ENCODE results near the gene AIP. TPM values are rescaled to one million over a fixed set of nuclear protein-coding genes. Genes with fewer than 3 reads are reported as not detected.

Gene AIP
- total and polyA plus RNA-seq, 2 donors (not counting 3 experiments of a cell fraction or from before 2014, with no cell fraction given) = 46.3 to 114 TPM

GRCh38 chr11:67494371-67495233, 11.8 kb downstream of the AIP start:
- Histone ChIP-seq H3K9ac (replicated peaks; ENCODE audit: extremely low read depth, insufficient read depth, low read length) (no peak overlapping the region), H3K36me3 (ENCODE audit: control insufficient read depth in 2 of 2, extremely low read depth in 1 of 2, insufficient read depth in 2 of 2, low read length in 2 of 2) (peaks cover 0 to 9% of the 10 kb centered on the region in 2 experiments), H3K4me3 (replicated peaks in 1 of 3; ENCODE audit: insufficient read depth in 1 of 3, low read depth in 1 of 3, low read length in 3 of 3) (no peak overlapping the region), H3K4me2 (ENCODE audit: insufficient read depth, low read length) (no peak overlapping the region), H2AFZ (ENCODE audit: low read depth, low read length) (no peak overlapping the region), H3K4me1 (ENCODE audit: control insufficient read depth, extremely low read depth, insufficient read depth, low read length) (no peaks in the 10 kb centered on the region), H3K79me2 (ENCODE audit: control insufficient read depth, insufficient read depth, low read length) (no peaks in the 10 kb centered on the region), H3K27ac (ENCODE audit: insufficient read depth, low read depth, low read length) (no peak overlapping the region), H4K20me1 (replicated peaks; ENCODE audit: control insufficient read depth, extremely low read depth, insufficient read depth, low read length) (no peaks in the 10 kb centered on the region), H3K27me3 (ENCODE audit: control insufficient read depth in 2 of 2, insufficient read depth in 2 of 2, low read length in 2 of 2) (no peaks in the 10 kb centered on the region), H3K9me3 (replicated peaks; ENCODE audit: control insufficient read depth, insufficient read depth, low read length) (no peaks in the 10 kb centered on the region), H3K9me1 (replicated peaks; ENCODE audit: control insufficient read depth, extremely low read depth, insufficient read depth, low read length) (no peaks in the 10 kb centered on the region)
- TF ChIP-seq MYC (IDR thresholded peaks at IDR 0.05; ENCODE audit: low read depth, low read length) (no peak), POLR2A (IDR thresholded peaks at IDR 0.05; ENCODE audit: low read depth, low read length) (no peak), JUN (IDR thresholded peaks at IDR 0.05; ENCODE audit: borderline replicate concordance, insufficient read depth, insufficient read length, low read depth) (no peak), CTCF (IDR thresholded peaks at IDR 0.05; ENCODE audit: extremely low read depth in 1 of 2, insufficient read depth in 1 of 2, low read depth in 1 of 2, low read length in 2 of 2) (no peak), POLR2AphosphoS5 (IDR thresholded peaks at IDR 0.05; ENCODE audit: insufficient read depth, low read depth, low read length) (no peak), FOS (IDR thresholded peaks at IDR 0.05; ENCODE audit: borderline replicate concordance, insufficient read depth, low read length) (no peak), EZH2 (IDR thresholded peaks at IDR 0.05; ENCODE audit: borderline replicate concordance, low read depth, low read length, severe bottlenecking) (no peak), GATA2 (IDR thresholded peaks at IDR 0.05; ENCODE audit: insufficient read depth, insufficient read length, low read depth, low read length) (no peak)
- TF ChIP-seq, protein P1, sequence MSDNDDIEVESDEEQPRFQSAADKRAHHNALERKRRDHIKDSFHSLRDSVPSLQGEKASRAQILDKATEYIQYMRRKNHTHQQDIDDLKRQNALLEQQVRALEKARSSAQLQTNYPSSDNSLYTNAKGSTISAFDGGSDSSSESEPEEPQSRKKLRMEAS (IDR thresholded peaks at IDR 0.05; ENCODE audit: insufficient read depth, insufficient read length) = no peak
- intact Hi-C loops (cut with micrococcal nuclease) (no loop called here), dilution Hi-C loops (cut with MboI; ENCODE audit: extremely low pct_ligation_motif_present, low sequenced_read_pairs) (no loop called here)
- no TSS peak for BruUV-seq (replicated peaks)
- no peak for DNase-seq (ENCODE audit: low read depth, low spot score)
- ChIA-PET CTCF (no interaction called here), POLR2A (no interaction called here)
- FAIRE-seq = no peak

All from endothelial cell of umbilical vein (primary cell).